GM21515 (cell line): ENCODE measurements around the gene VASN.

ENCODE experiments used
- ATAC-seq: cut with Tn5 transposase; IDR thresholded peaks from one replicate; pipeline ENCODE4 v1.9.1; 2021; ENCODE audit not compliant: unreplicated experiment

Gene VASN

GRCh38 chr16:4370570-4371356 lies 885 bp upstream of the VASN start:
- ATAC-seq: no peak

DNA sequence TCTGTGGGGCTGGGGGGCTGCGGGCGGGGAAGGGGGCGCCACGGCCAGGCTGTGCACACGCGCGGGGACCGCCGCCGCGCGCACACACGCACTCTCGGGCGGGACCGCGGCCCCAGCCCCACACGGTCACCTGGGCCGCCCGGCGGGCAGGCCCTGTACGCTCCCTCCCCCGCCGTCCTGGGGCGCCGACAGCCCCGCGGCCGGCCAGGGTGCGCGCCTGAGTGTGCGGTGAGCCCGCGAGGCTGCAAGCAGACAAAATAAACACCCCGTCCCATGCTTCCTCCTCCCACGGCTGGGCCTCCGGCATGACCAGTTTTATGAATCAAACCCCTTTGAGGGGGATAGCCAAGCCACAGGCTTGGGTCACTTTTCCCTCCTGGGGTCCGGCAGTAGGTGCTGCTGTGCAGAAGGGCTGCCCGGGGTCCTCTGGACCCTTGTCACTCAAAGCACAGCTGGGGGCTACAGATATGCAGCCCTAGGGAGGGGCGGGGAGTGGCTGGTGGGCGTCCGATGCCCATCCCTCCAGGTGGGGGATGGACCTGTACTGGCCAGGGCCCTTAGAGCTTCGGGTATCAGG lies 441 bp downstream of the VASN start:
- no peak for ATAC-seq

DNA sequence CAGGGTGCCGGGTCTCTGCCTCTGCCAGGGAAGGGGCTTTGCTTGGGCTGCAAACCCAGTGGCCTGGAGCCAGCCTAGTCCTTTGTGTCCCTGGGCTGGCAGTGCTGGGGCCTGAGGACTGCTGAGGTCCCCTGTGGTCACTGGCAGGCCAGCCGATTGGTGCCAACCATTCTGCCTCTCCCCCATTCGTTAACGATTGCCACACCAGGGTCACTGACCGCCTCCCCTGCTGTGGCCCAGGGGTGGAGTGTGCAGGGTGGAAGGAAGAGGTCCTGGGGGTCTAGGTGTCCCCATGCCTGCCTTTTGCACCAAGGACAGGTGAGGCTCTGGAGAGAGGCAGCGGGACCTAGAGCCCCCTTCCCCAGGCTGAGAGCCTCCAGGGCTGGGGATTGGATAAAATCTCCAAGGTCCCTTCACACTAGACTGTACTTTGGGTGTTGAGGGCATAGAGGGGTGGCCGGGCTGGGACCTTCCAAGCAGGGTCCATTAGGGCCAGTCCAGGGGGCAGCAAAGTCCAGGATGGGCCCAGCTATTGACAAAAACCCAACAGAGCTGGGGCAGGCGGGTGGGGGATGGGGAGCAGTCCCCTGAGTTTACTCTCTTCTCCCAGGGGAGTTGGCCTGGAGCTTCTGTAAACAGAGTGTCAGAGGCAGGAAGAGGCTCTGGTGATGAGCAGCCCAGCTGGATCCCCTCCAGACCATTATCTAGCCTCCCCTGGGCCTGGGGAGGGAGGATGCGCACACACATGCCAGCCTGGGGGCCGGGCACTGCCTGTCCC lies 1.1 kb downstream of the VASN start:
- ATAC-seq: no peak

- ATAC-seq: no peak
These were observed 1.8 kb downstream of the VASN start for GRCh38 chr16:4373356-4373908.

DNA sequence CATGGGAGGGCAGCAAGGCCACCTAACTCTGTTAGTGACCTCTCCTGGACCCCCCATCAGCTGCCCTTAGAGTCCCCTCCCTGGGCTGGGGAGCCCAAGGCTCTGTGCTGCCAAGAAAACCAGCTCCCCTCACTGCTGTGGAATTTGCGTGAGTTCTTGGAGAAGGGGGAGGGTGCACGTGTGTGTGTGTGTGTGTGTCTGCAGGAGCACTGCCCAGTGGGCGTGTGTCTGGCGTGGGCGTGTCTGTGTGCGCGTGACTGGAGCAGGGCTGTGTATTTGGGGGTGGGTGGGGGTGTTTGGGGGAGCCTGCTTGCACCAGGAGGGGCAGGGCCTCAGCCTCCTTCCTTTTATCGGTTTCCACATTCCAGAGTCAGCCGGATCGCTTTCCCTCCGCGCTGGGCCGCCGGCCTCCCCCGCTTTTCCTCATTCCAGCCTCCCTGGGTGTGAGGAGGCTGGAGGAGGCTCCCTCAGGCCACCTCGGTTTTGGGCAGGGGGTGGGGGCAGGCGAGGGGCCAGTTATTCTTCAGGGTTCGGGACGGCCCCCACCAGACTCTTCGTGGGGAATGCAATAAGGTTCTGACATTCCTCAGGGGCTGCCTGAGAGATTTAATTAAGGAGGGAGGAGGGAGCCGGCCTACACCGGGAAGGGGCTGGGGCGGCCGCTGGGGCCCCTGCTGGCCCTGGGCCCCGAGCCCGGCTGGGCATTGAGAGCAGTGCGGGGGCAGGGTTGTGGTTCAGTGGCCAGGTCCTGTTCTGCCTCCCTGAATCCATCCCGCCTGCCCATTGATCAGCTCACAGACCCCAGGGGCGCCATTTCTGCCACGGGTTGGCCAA lies 2.5 kb downstream of the VASN start:
- ATAC-seq: no peak

DNA sequence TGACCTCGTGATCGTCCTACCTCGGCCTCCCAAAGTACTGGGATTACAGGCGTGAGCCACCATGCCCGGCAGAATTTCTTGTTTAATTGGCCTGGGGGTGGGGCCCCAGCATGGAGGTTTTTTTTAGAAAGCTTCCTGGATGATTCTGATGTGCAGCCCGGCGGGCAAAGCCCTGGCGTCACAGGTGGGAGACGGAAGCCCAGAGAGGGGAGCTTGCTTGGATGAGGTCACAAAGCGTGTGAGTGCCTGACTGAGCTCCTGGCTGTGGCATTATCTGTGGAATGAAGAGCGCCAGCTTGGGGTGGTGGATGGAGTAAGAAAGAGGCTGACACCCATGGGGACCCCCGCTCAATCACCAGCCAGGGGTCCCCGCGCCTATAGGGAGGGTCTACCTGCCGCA lies 4.1 kb downstream of the VASN start:
- no peak for ATAC-seq

- no peak for ATAC-seq
These were observed 4.7 kb downstream of the VASN start for GRCh38 chr16:4376126-4376892.

- no peak for ATAC-seq
These were observed 5.4 kb downstream of the VASN start for GRCh38 chr16:4376893-4377572.

GRCh38 chr16:4377573-4378154 lies 6.0 kb downstream of the VASN start:
- no peak for ATAC-seq

DNA sequence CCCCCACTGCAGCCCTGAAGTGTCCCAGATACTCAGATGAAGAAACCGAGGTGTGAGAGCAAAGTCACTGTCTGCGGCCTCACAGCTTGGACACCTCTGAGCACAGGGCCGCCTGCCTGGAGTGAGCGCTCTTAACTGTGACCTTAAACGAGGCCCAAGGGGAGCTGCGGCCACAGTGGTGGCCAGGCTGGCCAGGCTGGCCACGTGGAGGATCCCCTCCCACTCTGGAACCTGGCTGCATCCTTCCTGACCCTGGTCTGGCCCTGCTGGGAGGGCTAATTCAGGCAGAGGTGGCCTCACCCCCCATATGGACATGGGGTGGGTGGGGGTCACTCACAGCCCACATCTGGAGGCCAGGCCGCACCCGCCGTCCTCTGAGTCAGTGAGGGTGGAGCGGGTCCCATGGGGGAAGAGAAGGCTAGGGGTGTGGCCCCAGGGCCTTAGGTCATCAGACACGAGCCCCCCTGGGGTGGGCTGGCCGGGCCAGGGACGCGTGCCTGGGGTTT lies 6.6 kb downstream of the VASN start:
- no peak for ATAC-seq

DNA sequence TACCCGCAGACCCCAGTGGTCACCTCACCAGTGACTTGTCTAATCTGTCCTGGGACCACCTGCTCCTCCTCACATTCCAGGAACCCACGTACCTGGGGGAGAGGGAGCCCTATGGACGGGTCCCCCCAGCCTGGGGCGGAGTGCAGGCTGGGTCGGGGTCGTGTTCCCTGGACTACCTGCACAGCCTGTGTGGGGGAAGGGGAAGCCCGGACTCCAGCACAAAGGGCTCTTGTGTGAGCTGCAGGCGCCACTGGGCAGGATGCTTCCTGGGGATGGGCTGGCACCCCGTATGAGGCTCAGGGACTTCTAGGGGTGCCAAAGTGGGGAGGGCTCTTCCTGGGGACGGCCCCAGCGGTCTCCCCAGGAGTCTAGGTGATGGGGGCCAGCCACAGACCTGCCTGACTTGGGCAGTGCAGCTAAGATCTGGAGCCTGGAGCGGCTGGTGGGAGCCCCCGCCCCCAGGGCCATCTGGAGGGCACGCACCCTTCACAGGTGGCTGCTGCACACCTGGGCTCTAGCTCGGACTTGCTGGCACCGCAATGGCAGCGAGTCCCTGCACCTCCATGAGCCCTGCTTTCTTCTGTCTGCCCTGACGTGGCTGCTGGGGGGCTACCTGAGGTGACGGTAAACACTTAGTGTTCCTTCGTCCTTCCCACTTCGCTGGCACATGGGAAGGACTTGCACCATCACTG lies 7.5 kb downstream of the VASN start:
- ATAC-seq: no peak

DNA sequence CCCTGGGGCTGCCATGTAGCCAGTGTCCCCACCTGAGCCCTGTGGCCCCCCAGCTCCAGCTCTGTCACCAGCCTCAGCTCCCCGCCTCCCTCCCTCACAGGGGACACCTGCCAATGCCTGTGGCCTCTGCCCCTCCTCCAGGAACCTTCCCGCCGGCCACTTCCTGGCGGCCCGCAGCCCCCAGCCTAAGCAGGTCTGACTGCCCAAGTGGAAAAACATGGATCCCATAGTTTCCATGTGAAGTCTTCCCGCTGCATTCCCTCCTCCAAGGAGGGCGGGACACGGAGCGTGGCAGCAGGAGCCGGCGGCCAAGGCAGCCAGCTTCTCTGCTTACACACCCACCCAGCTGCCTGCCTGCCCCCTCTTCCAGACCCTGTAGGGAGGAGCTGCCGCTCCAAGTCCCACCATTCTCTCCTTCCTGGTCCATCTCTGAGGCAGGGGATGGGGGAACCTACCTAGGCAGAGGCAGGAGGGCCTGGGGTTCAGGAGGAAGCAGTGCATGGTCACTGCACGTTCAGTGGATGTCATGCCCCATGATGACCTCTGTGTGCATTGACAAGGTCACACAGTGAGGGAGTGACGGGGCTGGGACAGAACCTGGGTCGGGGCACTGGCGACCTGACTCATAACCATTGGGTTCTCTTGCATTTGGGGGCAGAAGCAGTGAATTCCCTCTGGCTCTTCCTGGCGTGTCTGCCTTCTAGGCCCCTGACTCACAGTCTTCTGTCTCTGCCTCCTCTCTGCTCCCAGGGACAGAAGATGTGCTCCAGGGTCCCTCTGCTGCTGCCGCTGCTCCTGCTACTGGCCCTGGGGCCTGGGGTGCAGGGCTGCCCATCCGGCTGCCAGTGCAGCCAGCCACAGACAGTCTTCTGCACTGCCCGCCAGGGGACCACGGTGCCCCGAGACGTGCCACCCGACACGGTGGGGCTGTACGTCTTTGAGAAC lies 8.7 kb downstream of the VASN start:
- no peak for ATAC-seq

DNA sequence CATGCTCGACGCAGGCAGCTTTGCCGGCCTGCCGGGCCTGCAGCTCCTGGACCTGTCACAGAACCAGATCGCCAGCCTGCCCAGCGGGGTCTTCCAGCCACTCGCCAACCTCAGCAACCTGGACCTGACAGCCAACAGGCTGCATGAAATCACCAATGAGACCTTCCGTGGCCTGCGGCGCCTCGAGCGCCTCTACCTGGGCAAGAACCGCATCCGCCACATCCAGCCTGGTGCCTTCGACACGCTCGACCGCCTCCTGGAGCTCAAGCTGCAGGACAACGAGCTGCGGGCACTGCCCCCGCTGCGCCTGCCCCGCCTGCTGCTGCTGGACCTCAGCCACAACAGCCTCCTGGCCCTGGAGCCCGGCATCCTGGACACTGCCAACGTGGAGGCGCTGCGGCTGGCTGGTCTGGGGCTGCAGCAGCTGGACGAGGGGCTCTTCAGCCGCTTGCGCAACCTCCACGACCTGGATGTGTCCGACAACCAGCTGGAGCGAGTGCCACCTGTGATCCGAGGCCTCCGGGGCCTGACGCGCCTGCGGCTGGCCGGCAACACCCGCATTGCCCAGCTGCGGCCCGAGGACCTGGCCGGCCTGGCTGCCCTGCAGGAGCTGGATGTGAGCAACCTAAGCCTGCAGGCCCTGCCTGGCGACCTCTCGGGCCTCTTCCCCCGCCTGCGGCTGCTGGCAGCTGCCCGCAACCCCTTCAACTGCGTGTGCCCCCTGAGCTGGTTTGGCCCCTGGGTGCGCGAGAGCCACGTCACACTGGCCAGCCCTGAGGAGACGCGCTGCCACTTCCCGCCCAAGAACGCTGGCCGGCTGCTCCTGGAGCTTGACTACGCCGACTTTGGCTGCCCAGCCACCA lies 9.7 kb downstream of the VASN start:
- ATAC-seq: no peak

- ATAC-seq: no peak
These were observed 10.5 kb downstream of the VASN start for GRCh38 chr16:4381935-4382794.

DNA sequence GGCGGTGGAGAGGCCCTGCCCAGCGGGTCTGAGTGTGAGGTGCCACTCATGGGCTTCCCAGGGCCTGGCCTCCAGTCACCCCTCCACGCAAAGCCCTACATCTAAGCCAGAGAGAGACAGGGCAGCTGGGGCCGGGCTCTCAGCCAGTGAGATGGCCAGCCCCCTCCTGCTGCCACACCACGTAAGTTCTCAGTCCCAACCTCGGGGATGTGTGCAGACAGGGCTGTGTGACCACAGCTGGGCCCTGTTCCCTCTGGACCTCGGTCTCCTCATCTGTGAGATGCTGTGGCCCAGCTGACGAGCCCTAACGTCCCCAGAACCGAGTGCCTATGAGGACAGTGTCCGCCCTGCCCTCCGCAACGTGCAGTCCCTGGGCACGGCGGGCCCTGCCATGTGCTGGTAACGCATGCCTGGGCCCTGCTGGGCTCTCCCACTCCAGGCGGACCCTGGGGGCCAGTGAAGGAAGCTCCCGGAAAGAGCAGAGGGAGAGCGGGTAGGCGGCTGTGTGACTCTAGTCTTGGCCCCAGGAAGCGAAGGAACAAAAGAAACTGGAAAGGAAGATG lies 11.2 kb downstream of the VASN start:
- no peak for ATAC-seq
